Stimulated activated memory B cell treated with anti-CD40 and anti-IgM and Interleukin-4, amounts not matched to agents 10 μg/mL and 1 μg/mL and 100 μg/mL, for 72 hours (primary cell): Measurements from ENCODE around the gene SLCO1C1.
"Not testable (repeated sequence)": the region's sequence is repeated elsewhere in the genome, so short reads cannot be mapped to it uniquely, and the experiment has no call there.

Experiments used
- ATAC-seq: fragments of 150-1000 bp; cut with Tn5 transposase; 2 replicates; pipeline ENCODE4 v1.10.0; 2021
- H3K27ac Mint-ChIP-seq: one replicate; pipeline ENCODE4 v1.8.0; 2022; ENCODE audit warnings: mild to moderate bottlenecking, mixed read lengths
- H3K27me3 Mint-ChIP-seq: one replicate; pipeline ENCODE4 v1.8.0; 2022; ENCODE audit warnings: mixed read lengths
- H3K36me3 Mint-ChIP-seq: one replicate; pipeline ENCODE4 v1.8.0; 2022; ENCODE audit warnings: mixed read lengths
- H3K4me1 Mint-ChIP-seq: one replicate; pipeline ENCODE4 v1.8.0; 2022; ENCODE audit warnings: mixed read lengths
- H3K4me3 Mint-ChIP-seq: one replicate; pipeline ENCODE4 v1.8.0; 2022; ENCODE audit warnings: mild to moderate bottlenecking, moderate library complexity, mixed read lengths
- H3K9me3 Mint-ChIP-seq: one replicate; pipeline ENCODE4 v1.8.0; 2022; ENCODE audit warnings: mixed read lengths

The SLCO1C1 gene

GRCh38 chr12:20740972-20741371 is 45.8 kb downstream of the SLCO1C1 start:
- no peaks in the 10 kb centered on the region for H3K36me3 Mint-ChIP-seq
- ATAC-seq: no peak
- H3K4me1 Mint-ChIP-seq: no peaks in the 10 kb centered on the region
- no peaks in the 10 kb centered on the region for H3K27me3 Mint-ChIP-seq
- no peak overlapping the region for H3K4me3 Mint-ChIP-seq
- H3K27ac Mint-ChIP-seq: no peak overlapping the region
- H3K9me3 Mint-ChIP-seq: peaks cover 9% of the 10 kb centered on the region

GRCh38 chr12:20748198-20748597 is 53.1 kb downstream of the SLCO1C1 start:
- H3K9me3 Mint-ChIP-seq: peaks cover 4% of the 10 kb centered on the region
- no peak overlapping the region for H3K4me3 Mint-ChIP-seq
- no peaks in the 10 kb centered on the region for H3K27me3 Mint-ChIP-seq
- H3K36me3 Mint-ChIP-seq: no peaks in the 10 kb centered on the region
- H3K4me1 Mint-ChIP-seq: no peaks in the 10 kb centered on the region
- no peak overlapping the region for H3K27ac Mint-ChIP-seq
- no peak for ATAC-seq

GRCh38 chr12:20751046-20751445 is 55.9 kb downstream of the SLCO1C1 start:
- H3K4me1 Mint-ChIP-seq: no peaks in the 10 kb centered on the region
- H3K27ac Mint-ChIP-seq: no peak overlapping the region
- H3K27me3 Mint-ChIP-seq: no peaks in the 10 kb centered on the region
- H3K4me3 Mint-ChIP-seq: no peak overlapping the region
- H3K9me3 Mint-ChIP-seq: peaks cover 4% of the 10 kb centered on the region
- ATAC-seq: no peak
- no peaks in the 10 kb centered on the region for H3K36me3 Mint-ChIP-seq

GRCh38 chr12:20777420-20777819 is 82.3 kb downstream of the SLCO1C1 start:
- no peak for ATAC-seq
- no peaks in the 10 kb centered on the region for H3K4me1 Mint-ChIP-seq
- H3K27me3 Mint-ChIP-seq: no peaks in the 10 kb centered on the region
- H3K9me3 Mint-ChIP-seq: peaks cover 3% of the 10 kb centered on the region
- no peak overlapping the region for H3K4me3 Mint-ChIP-seq
- no peak overlapping the region for H3K27ac Mint-ChIP-seq
- H3K36me3 Mint-ChIP-seq: no peaks in the 10 kb centered on the region

- peaks cover 3% of the 10 kb centered on the region for H3K9me3 Mint-ChIP-seq
- no peaks in the 10 kb centered on the region for H3K27me3 Mint-ChIP-seq
Observed at GRCh38 chr12:20778969-20779368, 83.8 kb downstream of the SLCO1C1 start.

GRCh38 chr12:20779971-20780370 is 84.8 kb downstream of the SLCO1C1 start:
- H3K4me3 Mint-ChIP-seq, H3K9me3 Mint-ChIP-seq, ATAC-seq, H3K4me1 Mint-ChIP-seq, H3K27me3 Mint-ChIP-seq, H3K36me3 Mint-ChIP-seq, H3K27ac Mint-ChIP-seq: not testable (repeated sequence)

More at GRCh38 chr12:20778969-20779368, 83.8 kb downstream of the SLCO1C1 start:
- no peak overlapping the region for H3K27ac Mint-ChIP-seq
- no peaks in the 10 kb centered on the region for H3K36me3 Mint-ChIP-seq
- no peaks in the 10 kb centered on the region for H3K4me1 Mint-ChIP-seq
- no peak overlapping the region for H3K4me3 Mint-ChIP-seq
- ATAC-seq: no peak

- not testable (repeated sequence) for H3K27me3 Mint-ChIP-seq, H3K36me3 Mint-ChIP-seq, ATAC-seq, H3K9me3 Mint-ChIP-seq, H3K4me1 Mint-ChIP-seq, H3K27ac Mint-ChIP-seq, H3K4me3 Mint-ChIP-seq
Observed at GRCh38 chr12:20783796-20784357, 88.7 kb downstream of the SLCO1C1 start.

- Mint-ChIP-seq H3K36me3 (no peaks in the 10 kb centered on the region), H3K9me3 (peaks cover 5% of the 10 kb centered on the region), H3K27me3 (no peaks in the 10 kb centered on the region), H3K27ac (no peak overlapping the region), H3K4me1 (no peaks in the 10 kb centered on the region), H3K4me3 (no peak overlapping the region)
- no peak for ATAC-seq
Observed at GRCh38 chr12:20792971-20793370, 97.8 kb downstream of the SLCO1C1 start.

- no peak overlapping the region for H3K4me3 Mint-ChIP-seq
- H3K36me3 Mint-ChIP-seq: no peaks in the 10 kb centered on the region
- no peak overlapping the region for H3K27ac Mint-ChIP-seq
- no peaks in the 10 kb centered on the region for H3K9me3 Mint-ChIP-seq
- no peak for ATAC-seq
- H3K27me3 Mint-ChIP-seq: no peaks in the 10 kb centered on the region
- no peaks in the 10 kb centered on the region for H3K4me1 Mint-ChIP-seq
Observed at GRCh38 chr12:20798554-20798953, 103.4 kb downstream of the SLCO1C1 start.

- H3K36me3 Mint-ChIP-seq: no peaks in the 10 kb centered on the region
- no peaks in the 10 kb centered on the region for H3K27me3 Mint-ChIP-seq
- H3K4me1 Mint-ChIP-seq: no peaks in the 10 kb centered on the region
- ATAC-seq: no peak
- H3K4me3 Mint-ChIP-seq: no peak overlapping the region
- H3K27ac Mint-ChIP-seq: no peak overlapping the region
- H3K9me3 Mint-ChIP-seq: no peaks in the 10 kb centered on the region
Observed at GRCh38 chr12:20800160-20800559, 105.0 kb downstream of the SLCO1C1 start.

GRCh38 chr12:20801035-20801434 is 105.9 kb downstream of the SLCO1C1 start:
- Mint-ChIP-seq H3K36me3 (no peaks in the 10 kb centered on the region), H3K27me3 (no peaks in the 10 kb centered on the region), H3K9me3 (no peaks in the 10 kb centered on the region), H3K4me3 (no peak overlapping the region), H3K4me1 (no peaks in the 10 kb centered on the region), H3K27ac (no peak overlapping the region)
- no peak for ATAC-seq
